ENCODE data around the gene HACD3.

DNA sequence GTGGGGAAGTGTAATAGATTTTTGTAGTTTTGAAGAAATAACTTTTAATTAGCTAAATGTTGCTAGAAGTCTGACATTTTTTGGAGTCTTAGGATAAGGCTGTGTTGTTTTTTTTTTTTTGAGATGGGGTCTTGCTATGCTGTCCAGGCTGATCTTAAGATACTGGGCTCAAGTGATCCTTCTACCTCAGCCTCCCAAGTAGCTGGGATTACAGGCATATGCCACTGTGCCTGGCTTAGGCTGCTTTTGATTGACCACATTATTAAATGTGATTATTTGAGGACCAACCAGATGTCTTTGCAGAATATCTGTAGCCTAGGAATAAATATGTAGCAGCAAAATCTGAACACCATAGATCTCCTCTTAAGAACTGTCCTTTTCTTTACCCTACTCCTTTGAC lies 29.7 kb downstream of the HACD3 start:
- TF ChIP-seq POLR2A (IDR thresholded peaks at IDR 0.05) (no peak), POLR2AphosphoS5 (IDR thresholded peaks at IDR 0.05) (no peak)
- TF ChIP-seq, protein P1, sequence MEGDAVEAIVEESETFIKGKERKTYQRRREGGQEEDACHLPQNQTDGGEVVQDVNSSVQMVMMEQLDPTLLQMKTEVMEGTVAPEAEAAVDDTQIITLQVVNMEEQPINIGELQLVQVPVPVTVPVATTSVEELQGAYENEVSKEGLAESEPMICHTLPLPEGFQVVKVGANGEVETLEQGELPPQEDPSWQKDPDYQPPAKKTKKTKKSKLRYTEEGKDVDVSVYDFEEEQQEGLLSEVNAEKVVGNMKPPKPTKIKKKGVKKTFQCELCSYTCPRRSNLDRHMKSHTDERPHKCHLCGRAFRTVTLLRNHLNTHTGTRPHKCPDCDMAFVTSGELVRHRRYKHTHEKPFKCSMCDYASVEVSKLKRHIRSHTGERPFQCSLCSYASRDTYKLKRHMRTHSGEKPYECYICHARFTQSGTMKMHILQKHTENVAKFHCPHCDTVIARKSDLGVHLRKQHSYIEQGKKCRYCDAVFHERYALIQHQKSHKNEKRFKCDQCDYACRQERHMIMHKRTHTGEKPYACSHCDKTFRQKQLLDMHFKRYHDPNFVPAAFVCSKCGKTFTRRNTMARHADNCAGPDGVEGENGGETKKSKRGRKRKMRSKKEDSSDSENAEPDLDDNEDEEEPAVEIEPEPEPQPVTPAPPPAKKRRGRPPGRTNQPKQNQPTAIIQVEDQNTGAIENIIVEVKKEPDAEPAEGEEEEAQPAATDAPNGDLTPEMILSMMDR (IDR thresholded peaks at IDR 0.05), result no peak

Measured in prostate gland (tissue), 2 donors.